Activated CD8-positive, alpha-beta memory T cell treated with anti-CD3 and anti-CD28 coated beads for 36 hours (primary cell): ENCODE results near the gene PUS3. TPM values are rescaled to one million over a fixed set of nuclear protein-coding genes. Genes with fewer than 3 reads are reported as not detected.
"Not testable (repeated sequence)": the region's sequence is repeated elsewhere in the genome, so short reads cannot be mapped to it uniquely, and the experiment has no call there.

Experiments
- CTCF ChIA-PET: fragments of 350-600 bp; sonication (Branson Sonifier 250); formaldehyde crosslinking; loops from one replicate; lab custom pipeline; 2021; ENCODE audit warnings: antibody characterized with exemption; lab: Charles Lee
- POLR2A ChIA-PET: fragments of 350-600 bp; sonication (Branson Sonifier 250); formaldehyde crosslinking; loops from one replicate; lab custom pipeline; 2021; ENCODE audit warnings: antibody characterized with exemption; lab: Charles Lee
- total RNA-seq, 2 experiments: library from RNA; stranded (reverse); gene quantifications; one replicate each; pipeline ENCODE4 v1.2.3, GENCODE V29; 2021

Gene PUS3
- total RNA-seq, 2 experiments from 2014 or later: 18.0 to 18.3 TPM

DNA sequence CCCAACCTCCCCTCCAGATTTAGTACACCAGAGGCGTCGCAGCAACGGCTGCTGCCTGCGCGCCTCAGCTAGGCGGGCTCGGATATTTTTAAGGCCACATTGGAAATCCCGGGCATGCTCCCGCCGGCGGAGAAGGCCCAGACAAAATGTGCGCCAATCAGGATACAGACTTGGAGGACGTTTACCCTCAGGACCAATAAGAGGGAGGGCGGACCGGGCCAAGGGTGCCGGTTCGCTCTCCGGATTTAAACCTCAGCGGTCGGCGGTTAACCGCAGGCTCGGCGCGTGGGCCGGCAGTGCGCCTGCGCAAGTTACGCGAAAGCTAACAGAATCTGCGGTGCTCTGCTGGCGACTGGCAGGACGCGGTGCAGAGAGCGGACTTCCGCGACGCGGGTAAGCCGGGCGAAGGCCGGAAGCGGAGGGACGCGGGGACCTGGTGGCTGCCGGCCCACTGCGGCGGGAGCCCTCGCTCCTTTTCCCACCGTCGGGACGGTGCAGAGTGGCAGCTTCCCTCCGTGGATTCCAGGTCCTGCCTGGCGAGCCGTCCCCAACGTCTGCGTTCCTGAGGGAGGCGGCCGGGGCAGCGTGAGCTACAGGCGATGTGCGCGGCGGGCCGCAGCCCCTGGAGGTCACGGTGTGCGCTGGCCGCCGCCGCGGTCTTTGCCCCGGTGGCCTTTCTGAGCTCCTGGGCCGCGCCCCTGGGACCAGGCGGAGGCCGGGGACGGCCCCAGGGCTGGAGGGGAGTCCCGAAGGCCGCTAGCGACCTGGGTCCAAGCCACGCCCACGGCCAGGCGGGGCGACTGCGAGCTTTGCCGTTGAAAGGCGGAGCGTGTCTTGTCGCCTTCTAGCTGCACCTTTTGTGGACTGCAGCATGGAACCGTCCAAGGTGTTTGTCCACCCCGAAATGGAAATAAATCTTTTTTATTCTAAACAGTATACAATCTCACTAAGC lies 15.4 kb downstream of the PUS3 start, which contains the start of gene HYLS1:
HYLS1 (plus strand) TSS at position 296 of the 952 bp plus-strand sequence. CDS start 11,701 bp downstream, outside the sequence.
- CTCF ChIA-PET: interaction anchor here (0.5 to 1.7 kb wide), 6 partner anchors 12 to 934 kb away, joined by 3 to 7 read pairs (median 4); partner anchors contain the start of genes CCDC15, DDX25 and PUS3
- POLR2A ChIA-PET: interaction anchor here (0.6 to 2.1 kb wide), 9 partner anchors 10 to 934 kb away, joined by 3 to 30 read pairs (median 4); partner anchors contain the start of genes CCDC15, CHEK1, DDX25 and EI24

DNA sequence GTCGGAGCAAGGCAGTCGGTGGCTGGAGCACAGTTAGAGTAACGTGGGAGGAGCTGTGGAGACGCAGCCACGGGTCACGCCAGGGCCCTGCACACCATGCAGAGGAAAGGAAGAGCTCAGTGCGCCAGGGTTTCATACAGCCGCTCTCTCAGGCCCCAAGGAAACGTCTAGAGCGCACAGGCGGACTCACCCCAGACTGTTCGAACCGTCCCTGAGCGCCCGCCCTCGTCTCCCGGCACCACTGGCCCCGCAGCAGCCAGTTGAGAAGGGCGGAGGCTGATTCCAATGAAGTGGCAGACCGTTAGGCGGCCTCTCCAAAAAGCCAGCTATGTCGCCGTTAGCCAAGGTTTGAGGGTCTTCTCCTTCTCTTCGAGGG lies 16.0 kb downstream of the PUS3 start:
- POLR2A ChIA-PET: interaction anchor here (0.6 to 2.1 kb wide), 6 partner anchors 16 to 326 kb away, joined by 3 to 30 read pairs (median 9); partner anchors contain the start of genes CHEK1, DDX25, EI24 and PUS3
- CTCF ChIA-PET: interaction anchor here (0.5 to 1.7 kb wide), 5 partner anchors 12 to 933 kb away, joined by 3 to 5 read pairs (median 3); partner anchors contain the start of genes CCDC15 and DDX25

DNA sequence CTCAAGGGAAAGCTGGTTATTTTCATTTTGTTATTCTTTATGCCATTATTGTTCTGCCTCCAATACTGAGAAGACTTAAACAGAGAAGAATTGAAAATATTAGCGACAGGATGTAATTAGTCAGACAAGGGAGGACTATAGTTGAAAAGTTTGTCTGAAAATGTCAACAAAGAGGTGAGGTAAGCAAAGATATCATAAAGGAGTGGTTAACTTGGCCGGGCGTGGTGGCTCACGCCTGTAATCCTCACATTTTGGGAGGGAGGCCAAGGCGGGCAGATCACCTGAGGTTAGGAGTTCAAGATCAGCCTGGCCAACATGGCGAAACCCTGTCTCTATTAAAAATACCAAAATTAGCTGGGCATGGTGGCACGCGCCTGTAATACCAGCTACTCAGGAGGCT lies 19.6 kb downstream of the PUS3 start:
- ChIA-PET POLR2A (no interaction called here), CTCF (no interaction called here)

DNA sequence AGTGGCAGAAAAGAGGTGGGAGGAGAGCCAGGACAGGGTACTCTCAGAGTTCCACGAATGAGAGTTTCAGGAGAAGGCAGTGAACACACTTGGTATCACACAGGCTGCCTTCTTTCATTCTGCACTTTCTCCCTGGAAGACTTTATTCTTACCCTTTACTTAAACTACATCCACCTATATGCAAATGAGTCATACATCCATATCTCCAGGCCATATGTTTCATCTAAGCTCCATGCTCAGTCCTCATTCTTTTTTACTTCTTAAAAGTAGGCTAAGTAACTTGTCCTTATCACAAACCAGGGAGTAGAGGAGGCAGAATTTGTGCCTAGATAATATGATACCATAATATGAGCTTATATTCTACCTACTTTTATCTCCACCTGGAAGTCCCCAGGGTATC lies 21.7 kb downstream of the PUS3 start:
- POLR2A ChIA-PET: no interaction called here
- CTCF ChIA-PET: interaction anchor here (0.7 kb wide), 1 partner anchor 536 kb away, joined by 3 read pairs; no protein-coding TSS in a partner anchor

DNA sequence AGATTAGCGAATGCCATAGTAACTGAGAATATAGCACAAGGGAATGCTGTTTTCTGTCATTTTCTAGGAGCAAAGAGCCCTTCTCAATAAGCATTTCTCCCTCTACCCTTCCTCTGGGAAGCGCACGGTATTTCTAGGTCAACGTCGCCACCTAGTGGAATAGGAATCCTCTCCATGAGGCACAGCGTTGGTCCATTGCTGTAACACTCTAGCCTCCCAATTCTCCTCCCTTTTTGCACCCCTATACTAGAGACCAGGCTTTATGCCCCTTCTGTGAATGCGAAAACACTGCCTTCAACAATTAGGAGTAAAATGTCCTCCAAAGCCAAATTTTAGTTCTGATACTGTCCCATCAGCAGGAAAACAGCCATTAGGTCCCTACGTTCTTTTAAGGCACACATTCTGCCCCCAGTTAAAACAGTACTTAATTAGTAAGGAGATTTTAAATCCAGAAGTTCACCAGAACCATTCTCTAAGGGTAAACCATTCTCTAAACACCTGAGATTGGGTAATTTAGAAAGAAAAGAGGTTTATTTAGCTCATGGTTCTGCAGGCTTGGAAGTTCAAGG lies 28.4 kb downstream of the PUS3 start:
- ChIA-PET POLR2A (no interaction called here), CTCF (no interaction called here)

DNA sequence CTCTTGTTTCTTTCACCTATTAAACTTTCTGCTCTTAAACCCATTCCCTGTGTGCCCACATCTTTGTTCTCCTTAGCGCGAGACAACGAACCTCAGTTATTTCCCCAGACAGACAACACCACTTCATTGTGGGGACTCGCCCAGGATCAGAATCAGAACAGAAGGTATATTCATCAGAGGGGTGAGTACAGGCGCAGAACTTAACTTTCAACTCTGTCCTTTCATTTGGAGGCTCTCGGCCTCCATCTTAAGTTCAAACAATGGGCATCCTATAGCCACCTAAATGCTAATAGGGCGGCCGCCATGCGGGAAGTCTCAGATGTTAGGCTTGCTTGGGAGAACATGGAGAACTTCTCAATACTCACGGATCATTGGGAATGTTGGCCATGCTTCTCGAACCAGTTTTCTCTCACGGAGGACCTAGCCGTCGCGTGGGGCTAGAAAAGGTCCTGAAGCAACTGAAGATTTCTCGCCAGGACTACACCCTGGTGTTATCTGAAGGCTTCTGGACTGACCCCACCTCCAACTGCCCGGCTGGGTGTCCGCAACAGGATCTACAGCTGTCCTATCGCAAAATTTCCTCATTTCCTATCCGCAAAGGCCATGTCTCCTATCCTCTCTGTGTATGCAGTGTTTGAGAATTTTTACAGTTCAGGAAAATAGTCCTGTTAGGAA lies 29.0 kb downstream of the PUS3 start:
- ChIA-PET CTCF (no interaction called here), POLR2A (no interaction called here)

DNA sequence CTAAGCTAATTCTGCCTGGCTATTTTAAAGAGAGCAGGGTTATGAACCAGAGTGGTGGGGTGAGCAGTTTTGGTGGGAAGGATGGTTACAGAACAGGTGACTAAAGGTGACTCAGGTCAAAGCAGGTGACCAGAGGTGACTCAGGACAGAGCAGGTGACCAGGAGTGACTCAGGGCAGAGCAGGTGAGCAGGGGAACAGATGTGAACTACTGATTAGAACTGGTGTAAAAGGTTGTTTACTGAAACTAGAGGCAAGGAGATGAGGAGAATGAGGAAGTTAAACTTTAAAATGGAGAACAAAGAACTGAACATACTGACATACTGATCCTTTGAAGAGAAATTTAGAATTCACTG lies 30.9 kb downstream of the PUS3 start:
- ChIA-PET CTCF (no interaction called here), POLR2A (no interaction called here)

DNA sequence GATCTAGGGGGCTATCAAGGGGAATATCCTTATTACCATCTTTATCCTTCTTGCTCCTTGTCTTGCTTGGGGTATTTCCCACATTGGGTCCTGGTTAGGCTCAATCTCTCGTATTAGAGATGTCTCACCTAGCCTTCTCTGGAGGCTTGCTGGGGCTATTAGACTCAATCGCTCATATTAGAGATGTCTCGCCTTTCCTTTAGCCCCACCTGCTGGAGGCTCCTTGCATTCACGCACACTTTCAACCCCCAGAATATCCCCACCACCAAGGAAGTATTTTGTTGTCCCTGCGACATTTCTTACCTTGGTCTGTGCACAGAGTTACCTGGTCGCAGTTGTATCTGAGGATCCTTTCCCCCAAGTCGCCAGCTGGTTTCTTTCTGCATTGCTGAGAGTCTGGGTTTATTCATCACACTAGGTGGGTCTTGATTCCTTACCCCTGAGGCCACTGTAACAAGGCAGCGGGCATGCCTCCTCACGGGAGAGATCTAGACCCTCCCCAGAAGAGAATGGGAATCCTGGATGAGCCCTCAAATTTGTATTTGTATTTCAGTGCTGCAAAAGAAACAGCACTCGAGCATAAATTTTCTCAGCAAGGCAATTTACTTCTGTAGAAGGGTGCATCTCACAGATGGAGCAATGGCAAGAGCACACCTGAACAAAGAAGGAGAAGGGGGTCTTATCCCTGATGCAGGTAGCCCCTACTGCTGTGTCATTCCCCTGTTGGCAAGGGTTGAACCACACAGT lies 31.4 kb downstream of the PUS3 start:
- POLR2A ChIA-PET: no interaction called here
- CTCF ChIA-PET: interaction anchor here (0.7 kb wide), 2 partner anchors 417 to 481 kb away, joined by 3 to 4 read pairs; no protein-coding TSS in a partner anchor

DNA sequence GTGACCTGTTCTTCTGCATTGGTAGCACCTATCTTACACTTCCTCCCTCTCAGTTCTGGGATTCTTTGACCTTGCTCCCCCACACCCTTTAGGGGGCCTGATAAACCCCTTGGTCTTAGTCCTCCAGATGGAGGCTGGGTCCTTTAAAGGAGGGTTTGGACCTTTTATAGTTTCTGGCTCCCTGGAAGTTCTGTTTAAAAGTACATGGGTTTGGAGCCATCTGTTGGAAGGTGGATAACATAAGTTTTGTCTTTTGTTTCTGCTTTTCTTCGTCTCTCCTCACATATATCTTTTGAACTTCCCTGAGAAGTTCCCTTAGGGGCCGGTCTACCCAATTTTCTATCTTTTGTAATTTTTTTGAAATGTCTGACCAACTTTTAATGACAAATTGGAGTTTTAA lies 33.5 kb downstream of the PUS3 start:
- CTCF ChIA-PET: no interaction called here
- POLR2A ChIA-PET: no interaction called here

DNA sequence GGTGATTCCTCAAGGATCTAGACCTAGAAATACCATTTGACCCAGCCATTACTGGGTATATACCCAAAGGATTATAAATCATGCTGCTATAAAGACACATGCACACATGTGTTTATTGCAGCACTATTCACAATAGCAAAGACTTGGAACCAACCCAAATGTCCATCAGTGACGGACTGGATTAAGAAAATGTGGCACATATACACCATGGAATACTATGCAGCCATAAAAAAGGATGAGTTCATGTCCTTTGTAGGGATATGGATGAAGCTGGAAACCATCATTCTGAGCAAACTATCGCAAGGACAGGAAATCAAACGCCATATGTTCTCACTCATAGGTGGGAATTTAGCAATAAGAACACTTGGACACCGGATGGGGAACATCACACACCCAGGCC lies 37.7 kb downstream of the PUS3 start:
- POLR2A ChIA-PET, CTCF ChIA-PET: not testable (repeated sequence)

DNA sequence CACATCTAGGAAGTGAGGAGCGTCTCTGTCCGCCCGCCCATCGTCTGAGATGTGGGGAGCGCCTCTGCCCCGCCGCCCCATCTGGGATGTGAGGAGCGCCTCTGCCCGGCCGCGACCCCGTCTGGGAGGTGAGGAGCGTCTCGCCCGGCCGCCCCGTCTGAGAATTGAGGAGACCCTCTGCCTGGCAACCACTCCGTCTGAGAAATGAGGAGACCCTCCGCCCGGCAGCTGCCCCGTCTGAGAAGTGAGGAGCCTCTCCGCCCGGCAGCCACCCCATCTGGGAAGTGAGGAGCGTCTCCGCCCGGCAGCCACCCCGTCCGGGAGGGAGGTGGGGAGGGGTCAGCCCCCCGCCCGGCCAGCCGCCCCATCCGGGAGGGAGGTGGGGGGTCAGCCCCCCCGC lies 40.2 kb downstream of the PUS3 start:
- POLR2A ChIA-PET, CTCF ChIA-PET: not testable (repeated sequence)

DNA sequence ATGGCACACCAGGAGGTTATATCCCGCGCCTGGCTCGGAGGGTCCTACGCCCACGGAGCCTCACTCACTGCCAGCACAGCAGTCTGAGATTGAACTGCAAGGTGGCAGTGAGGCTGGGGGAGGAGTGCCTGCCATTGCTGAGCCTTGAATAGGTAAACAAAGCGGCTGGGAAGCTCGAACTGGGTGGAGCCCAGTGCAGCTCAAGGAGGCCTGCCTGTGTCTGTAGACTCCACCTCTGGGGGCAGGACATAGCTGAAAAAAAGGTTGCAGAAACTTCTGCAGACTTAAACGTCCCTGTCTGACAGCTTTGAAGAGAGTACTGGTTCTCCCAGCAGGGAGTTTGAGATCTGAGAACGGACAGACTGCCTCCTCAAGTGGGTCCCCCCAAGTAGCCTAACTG lies 45.3 kb downstream of the PUS3 start:
- CTCF ChIA-PET, POLR2A ChIA-PET: not testable (repeated sequence)

DNA sequence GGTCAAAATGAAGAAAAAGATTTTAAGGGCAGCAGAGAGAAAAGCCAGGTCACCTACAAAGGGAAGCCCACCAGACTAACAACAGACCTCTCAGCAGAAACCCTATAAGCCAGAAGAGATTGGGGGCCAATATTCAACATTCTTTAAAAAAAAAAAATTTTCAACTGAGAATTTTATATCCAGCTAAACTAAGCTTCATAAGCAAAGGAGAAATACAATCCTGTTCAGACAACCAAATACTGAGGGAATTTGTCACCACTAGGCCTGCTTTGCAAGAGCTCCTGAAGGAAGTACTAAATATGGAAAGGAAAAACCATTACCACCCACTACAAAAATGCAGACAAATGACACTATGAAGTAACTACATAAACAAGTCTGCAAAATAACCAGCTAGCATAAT lies 56.8 kb downstream of the PUS3 start:
- ChIA-PET CTCF (no interaction called here), POLR2A (no interaction called here)

Other genes starting within 250 kb of the PUS3 start
- not detected for gene ACRV1, start 222.4 kb downstream of the PUS3 start, total RNA-seq
- not detected for gene PATE1, start 156.9 kb downstream of the PUS3 start, total RNA-seq
- not detected for gene PATE2, start 124.4 kb downstream of the PUS3 start, total RNA-seq
- not detected for gene PATE3, start 115.1 kb downstream of the PUS3 start, total RNA-seq
- gene PATE4, start 69.9 kb downstream of the PUS3 start, total RNA-seq: not detected
- gene HYLS1, start 15.5 kb downstream of the PUS3 start, total RNA-seq: 1 to 10 TPM; 5.2 to 5.7 TPM
- under 1 TPM in 1 of 2 experiments, not detected in 1; 0.27 TPM for gene DDX25, start 1.3 kb upstream of the PUS3 start, total RNA-seq
- gene VSIG10L2, start 42.8 kb upstream of the PUS3 start, total RNA-seq: not detected
- gene CDON, start 159.7 kb upstream of the PUS3 start, total RNA-seq: 1 to 10 TPM; 2.3 TPM